Mucosa of descending colon (tissue), 3 donors: ENCODE measurements around the gene DAB2. TPM values are rescaled to one million over a fixed set of nuclear protein-coding genes. Genes with fewer than 3 reads are reported as not detected.

Experiments used
- ATAC-seq: fragments of 200-7000 bp; cut with Tn5 transposase; one replicate; pipeline ENCODE4 v1.9.1; 2020; ENCODE audit warnings: mild to moderate bottlenecking, moderate library complexity
- DNase-seq, 3 donors: peaks; one replicate each; pipeline ENCODE4 v3.0.0-alpha.2; 2020
- H3K36me3 ChIP-seq: fragments of 200-600 bp; one replicate; pipeline ENCODE4 v1.8.0; 2021; ENCODE audit warnings: low read depth, mild to moderate bottlenecking
- H3K4me1 ChIP-seq: fragments of 200-600 bp; one replicate; pipeline ENCODE4 v1.8.0; 2021; ENCODE audit warnings: low read depth, mild to moderate bottlenecking
- H3K4me3 ChIP-seq: fragments of 200-600 bp; one replicate; pipeline ENCODE4 v1.8.0; 2021; ENCODE audit warnings: mild to moderate bottlenecking
- H3K9me3 ChIP-seq: fragments of 200-600 bp; one replicate; pipeline ENCODE4 v1.8.0; 2021; ENCODE audit warnings: mild to moderate bottlenecking
- intact Hi-C, 2 donors: fragments of 100-400 bp; cut with DNase I in 1 of 2; cut with micrococcal nuclease in 1 of 2; formaldehyde crosslinking; loops; one replicate each; pipeline versions ENCODE4 v1.11.0 to v1.11.1; 2022; cut with DNase I, micrococcal nuclease
- total RNA-seq, 3 donors: library from RNA; stranded (reverse); fragmentation: NEBNext Ultra II Directional in 2 of 3; extraction: Animal tissue kit (Norgen Biotek cat#: 25700) in 2 of 3; gene quantifications; one replicate each; pipeline versions ENCODE4 v1.2.1 to v1.2.4, GENCODE V29; 2021 to 2023
- TF ChIP-seq, protein P1 (sequence below): fragments of 200-600 bp; IDR thresholded peaks from one replicate; pipeline ENCODE4 v1.8.0; 2022; ENCODE audit warnings: antibody characterized with exemption, mild to moderate bottlenecking
- donor health status: DM: no; HTN: no; CAD: no; lungs with moderate emphysema.
- donor health status: DM: no; HTN: no; CAD: no.
- donor health status: DM: no; HTN: yes; CAD: no.

DAB2 gene
- total RNA-seq, 3 donors from 2014 or later: 55.7 to 75.1 (median 65.8) TPM

DNA sequence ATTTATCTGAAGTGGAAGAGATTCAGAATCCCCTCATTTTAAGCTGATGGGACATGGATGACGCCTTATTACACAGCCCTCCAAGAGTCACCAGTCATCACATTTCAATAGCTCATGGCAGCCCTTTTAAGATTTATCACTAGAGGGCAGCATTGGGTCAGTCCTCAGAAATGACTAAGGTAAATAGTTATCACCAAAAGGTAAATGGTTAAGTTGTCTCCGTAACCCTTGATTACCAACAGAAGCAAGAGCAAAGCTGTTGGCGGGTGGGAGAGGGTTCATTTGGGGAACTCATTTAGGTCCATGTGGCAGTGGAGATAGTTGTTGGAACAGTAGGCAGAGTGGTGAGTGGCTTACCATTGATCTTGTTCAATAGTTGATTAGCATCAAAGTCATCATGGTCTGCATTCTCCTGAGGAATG is 48.5 kb downstream of the DAB2 start:
- no peaks in the 10 kb centered on the region for H3K9me3 ChIP-seq
- DNase-seq: peak in 1 of 3 donors; percentile 80
- peaks cover 5% of the 10 kb centered on the region for H3K4me1 ChIP-seq
- no peaks in the 10 kb centered on the region for H3K36me3 ChIP-seq
- peak; percentile 69 for ATAC-seq
- no peak overlapping the region for H3K4me3 ChIP-seq
- TF ChIP-seq, protein P1, sequence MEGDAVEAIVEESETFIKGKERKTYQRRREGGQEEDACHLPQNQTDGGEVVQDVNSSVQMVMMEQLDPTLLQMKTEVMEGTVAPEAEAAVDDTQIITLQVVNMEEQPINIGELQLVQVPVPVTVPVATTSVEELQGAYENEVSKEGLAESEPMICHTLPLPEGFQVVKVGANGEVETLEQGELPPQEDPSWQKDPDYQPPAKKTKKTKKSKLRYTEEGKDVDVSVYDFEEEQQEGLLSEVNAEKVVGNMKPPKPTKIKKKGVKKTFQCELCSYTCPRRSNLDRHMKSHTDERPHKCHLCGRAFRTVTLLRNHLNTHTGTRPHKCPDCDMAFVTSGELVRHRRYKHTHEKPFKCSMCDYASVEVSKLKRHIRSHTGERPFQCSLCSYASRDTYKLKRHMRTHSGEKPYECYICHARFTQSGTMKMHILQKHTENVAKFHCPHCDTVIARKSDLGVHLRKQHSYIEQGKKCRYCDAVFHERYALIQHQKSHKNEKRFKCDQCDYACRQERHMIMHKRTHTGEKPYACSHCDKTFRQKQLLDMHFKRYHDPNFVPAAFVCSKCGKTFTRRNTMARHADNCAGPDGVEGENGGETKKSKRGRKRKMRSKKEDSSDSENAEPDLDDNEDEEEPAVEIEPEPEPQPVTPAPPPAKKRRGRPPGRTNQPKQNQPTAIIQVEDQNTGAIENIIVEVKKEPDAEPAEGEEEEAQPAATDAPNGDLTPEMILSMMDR: peak; percentile 41
- intact Hi-C loops: loop anchor here (2.0 to 10.0 kb wide), 3 partner anchors 170 to 198 kb away; no protein-coding TSS in a partner anchor

DNA sequence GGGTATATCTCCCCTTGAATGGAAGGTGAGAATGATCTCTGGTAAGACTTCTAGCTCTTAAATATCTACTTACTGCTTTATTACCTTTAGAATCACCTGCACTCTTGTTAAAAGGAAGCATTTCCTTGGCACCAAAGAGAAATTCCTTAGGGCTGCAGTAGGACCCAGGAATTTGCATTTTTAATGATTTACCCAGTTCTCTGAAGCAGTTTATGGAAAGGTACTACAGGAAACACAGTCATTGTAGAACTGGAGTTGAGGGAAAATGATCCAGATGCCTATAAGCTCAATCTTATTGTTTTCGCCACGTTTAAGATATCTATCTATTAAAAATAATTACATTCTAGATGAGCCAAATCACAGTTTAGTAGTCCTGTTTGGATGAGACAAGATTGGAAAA is 51.0 kb downstream of the DAB2 start:
- Histone ChIP-seq H3K4me1 (peaks cover 17% of the 10 kb centered on the region), H3K9me3 (no peaks in the 10 kb centered on the region), H3K4me3 (no peak overlapping the region), H3K36me3 (no peaks in the 10 kb centered on the region)
- intact Hi-C loops: loop anchor here in 1 of 2 donors (10.0 kb wide), 1 partner anchor 201 kb away; no protein-coding TSS in a partner anchor
- peak; percentile 79 for ATAC-seq
- TF ChIP-seq, protein P1: no peak
- DNase-seq: no peak

DNA sequence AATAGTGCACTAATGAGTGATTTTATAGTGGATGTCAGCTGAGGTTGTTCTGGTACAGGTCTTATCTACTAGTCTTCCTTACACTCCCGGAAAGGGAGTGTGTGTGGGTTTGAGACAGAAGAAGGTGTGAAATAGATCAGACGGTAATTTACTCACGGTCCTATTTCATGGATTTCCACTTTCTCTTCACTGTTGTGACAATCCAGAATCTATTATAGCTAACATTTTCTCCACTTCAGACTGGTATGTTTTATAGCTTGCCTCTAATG is 53.5 kb downstream of the DAB2 start:
- Histone ChIP-seq H3K36me3 (no peaks in the 10 kb centered on the region), H3K9me3 (no peaks in the 10 kb centered on the region), H3K4me1 (peaks cover 17% of the 10 kb centered on the region), H3K4me3 (no peak overlapping the region)
- DNase-seq (no peak), ATAC-seq (peak; percentile 4)
- intact Hi-C loops: loop anchor here in 1 of 2 donors (10.0 kb wide), 1 partner anchor 204 kb away; no protein-coding TSS in a partner anchor
- TF ChIP-seq, protein P1: no peak

DNA sequence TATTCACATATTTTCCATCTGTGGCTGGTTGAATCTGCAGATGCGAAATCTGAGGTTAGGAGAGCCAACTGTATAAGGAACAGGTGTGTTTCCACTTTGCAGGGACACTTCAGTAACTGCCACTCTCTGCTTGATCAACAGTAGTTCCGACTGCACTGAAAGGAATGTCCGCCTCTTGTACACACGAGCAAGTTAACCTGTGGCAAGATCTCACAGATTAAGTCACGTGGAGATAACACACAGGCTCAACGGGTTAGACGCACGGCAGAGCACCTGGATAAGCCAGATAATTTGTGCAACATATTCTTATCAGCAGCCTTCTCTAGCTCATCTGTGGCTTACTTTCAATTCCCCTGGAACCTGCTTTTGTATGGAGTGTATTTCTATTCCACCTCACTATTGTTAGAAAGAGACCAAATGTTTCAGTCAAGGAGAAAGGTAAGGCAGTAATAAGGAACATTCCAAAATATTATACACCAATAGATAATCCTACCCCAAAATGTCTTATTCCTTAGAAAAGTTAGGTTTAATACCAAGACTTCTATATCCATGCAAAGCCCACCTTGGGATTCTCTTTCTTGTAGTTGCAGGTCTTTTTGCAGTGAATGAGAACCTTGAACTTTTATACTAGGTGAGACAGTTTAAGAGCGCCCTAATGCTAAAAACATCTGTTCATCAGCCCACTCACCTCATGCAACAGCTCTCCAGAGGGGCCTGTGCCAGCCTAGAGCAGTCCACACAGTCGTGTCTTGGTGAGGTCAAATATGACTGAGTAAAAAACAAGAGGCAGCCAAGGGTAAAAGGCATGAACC is 54.0 kb downstream of the DAB2 start:
- DNase-seq: peak in 2 of 3 donors; percentile 45 to 60
- Histone ChIP-seq H3K36me3 (no peaks in the 10 kb centered on the region), H3K9me3 (no peaks in the 10 kb centered on the region), H3K4me1 (peaks cover 17% of the 10 kb centered on the region), H3K4me3 (no peak overlapping the region)
- TF ChIP-seq, protein P1: no peak
- peak; percentile 92 for ATAC-seq
- intact Hi-C loops: loop anchor here in 1 of 2 donors (10.0 kb wide), 1 partner anchor 204 kb away; no protein-coding TSS in a partner anchor

DNA sequence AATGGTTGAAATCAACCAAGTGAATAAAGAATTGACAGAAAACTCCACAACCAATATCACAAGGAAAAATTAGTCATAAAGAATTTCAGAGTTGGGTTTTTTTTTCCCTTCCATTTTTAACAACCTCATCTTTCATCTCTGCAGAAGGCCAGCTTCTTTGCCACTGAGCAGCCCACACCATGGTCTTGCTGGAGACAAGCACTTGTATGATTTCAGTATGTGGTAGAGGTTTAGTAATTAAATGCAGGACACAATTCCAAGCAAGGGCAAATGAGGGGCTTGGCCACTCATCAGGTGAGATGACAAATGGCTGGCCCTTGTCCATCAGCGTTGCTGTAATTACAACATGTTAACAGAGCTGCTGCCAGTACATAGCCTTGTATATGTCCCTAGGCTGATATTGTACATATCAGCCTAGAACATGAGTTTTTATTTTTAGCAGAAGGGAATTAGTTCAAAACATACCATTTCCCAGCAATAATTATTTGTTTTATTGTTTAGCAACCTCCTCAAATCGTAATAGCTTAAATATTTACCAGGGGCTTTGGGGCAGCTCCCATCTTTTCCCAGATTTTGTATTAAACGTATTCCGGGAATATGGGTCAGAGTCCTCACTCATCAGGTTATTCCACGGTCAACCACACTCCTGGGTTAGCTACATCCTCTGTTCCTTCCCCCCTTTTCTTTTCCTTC is 55.5 kb downstream of the DAB2 start:
- H3K4me1 ChIP-seq: peaks cover 17% of the 10 kb centered on the region
- intact Hi-C loops: no loop called here
- DNase-seq: no peak

More for the DNA sequence above, 55.5 kb downstream of the DAB2 start:
- Histone ChIP-seq H3K4me3 (no peak overlapping the region), H3K36me3 (no peaks in the 10 kb centered on the region), H3K9me3 (no peaks in the 10 kb centered on the region)
- TF ChIP-seq, protein P1: no peak
- no peak for ATAC-seq
